ENCODE data around the gene FAM20B.
"Not testable (repeated sequence)": the region's sequence is repeated elsewhere in the genome, so short reads cannot be mapped to it uniquely, and the experiment has no call there.

DNA sequence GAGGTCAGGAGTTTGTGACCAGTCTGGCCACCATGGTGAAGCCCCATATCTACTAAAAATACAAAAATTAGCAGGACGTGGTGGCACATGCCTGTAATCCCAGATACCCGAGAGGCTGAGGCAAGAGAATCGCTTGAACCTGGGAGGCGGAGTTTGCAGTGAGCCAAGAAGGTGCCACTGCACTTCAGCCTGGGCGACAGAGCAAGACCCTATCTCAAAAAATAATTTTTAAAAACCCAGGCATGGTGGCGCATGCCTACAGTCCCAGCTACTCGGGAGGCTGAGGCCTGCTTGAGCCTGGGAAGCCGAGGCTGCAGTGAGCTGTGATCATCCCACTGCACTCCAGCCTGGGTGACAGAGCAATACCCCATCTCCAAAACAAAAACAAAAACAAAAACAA is 23.6 kb upstream of the FAM20B start:
- TF ChIP-seq, protein P1, sequence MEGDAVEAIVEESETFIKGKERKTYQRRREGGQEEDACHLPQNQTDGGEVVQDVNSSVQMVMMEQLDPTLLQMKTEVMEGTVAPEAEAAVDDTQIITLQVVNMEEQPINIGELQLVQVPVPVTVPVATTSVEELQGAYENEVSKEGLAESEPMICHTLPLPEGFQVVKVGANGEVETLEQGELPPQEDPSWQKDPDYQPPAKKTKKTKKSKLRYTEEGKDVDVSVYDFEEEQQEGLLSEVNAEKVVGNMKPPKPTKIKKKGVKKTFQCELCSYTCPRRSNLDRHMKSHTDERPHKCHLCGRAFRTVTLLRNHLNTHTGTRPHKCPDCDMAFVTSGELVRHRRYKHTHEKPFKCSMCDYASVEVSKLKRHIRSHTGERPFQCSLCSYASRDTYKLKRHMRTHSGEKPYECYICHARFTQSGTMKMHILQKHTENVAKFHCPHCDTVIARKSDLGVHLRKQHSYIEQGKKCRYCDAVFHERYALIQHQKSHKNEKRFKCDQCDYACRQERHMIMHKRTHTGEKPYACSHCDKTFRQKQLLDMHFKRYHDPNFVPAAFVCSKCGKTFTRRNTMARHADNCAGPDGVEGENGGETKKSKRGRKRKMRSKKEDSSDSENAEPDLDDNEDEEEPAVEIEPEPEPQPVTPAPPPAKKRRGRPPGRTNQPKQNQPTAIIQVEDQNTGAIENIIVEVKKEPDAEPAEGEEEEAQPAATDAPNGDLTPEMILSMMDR (IDR thresholded peaks at IDR 0.05) = not testable (repeated sequence)
- not testable (repeated sequence) for TF ChIP-seq EP300 (IDR thresholded peaks at IDR 0.05)
